SH-SY5Y (cell line): Measurements from ENCODE around the gene TMIGD1.

Source experiments
- GATA2 ChIP-seq: IDR thresholded peaks from 2 replicates; pipeline ENCODE4 v1.6.1; 2011; ENCODE audit warnings: mild to moderate bottlenecking, low read depth, low read length
- GATA3 ChIP-seq: IDR thresholded peaks from 2 replicates; pipeline ENCODE4 v1.6.1; 2011; ENCODE audit warnings: low read depth, mild to moderate bottlenecking, low read length, moderate library complexity

DNA sequence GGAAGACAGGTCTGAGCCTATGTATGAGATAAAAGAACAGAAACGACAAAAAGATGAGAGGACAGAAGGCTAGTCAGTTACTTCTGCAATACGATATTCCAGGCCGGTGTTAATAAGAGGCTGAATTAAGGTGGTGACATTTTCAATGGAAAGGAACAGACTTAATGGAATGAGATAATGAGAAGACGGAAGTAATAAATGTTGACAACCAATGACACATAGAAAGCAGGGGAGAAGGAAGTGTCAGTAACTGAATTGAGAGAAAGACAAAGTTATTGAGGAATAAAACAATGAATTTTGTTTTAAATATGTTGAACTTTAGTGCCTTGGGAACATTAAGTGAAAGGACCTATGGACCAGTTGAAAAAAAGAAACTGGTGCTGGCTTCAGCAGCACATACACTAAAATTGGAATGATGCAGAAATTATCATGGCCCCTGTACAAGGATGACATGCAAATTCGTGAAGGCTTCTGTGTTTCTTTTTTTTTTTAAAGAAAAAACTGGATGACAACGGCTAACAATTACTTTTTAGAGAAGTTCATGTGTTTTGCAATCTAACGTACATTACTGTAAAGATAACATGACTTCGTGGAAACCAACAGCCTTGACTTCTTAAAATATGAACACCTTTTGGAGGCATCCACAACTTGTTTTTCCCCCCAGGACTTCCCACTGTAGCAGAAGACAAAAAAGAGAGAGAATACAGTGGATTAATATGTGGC lies 26.4 kb upstream of the TMIGD1 start:
- TF ChIP-seq GATA2 = no peak
- no peak for TF ChIP-seq GATA3
